ENCODE measurements around the gene STRN3. TPM values are rescaled to one million over a fixed set of nuclear protein-coding genes. Genes with fewer than 3 reads are reported as not detected.

The STRN3 gene
- total and polyA plus RNA-seq, 2 of the 8 experiments (the other 6 are each of a cell fraction or from before 2014, with no cell fraction given) = 8.7 to 38.1 TPM

DNA sequence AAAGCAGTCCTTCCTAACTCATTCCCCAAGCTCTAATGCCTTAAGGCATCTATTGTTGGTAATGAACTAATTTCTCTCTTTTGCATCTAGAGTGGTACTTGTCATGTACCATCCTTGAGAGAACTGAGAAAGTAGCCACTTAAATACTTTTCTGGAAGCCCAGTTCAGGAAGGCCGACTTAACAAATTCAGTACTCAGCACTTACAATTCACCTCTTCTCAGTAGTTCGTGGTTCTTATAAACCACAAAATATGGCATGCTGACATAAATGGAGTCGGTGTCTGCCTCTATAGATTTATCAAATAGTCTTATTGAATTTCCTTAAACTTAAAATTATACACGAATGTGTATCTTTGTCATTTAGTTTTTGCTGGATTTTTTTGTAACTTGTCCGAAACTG lies 161.2 kb downstream of the STRN3 start (continued):
- TF ChIP-seq, protein P1, sequence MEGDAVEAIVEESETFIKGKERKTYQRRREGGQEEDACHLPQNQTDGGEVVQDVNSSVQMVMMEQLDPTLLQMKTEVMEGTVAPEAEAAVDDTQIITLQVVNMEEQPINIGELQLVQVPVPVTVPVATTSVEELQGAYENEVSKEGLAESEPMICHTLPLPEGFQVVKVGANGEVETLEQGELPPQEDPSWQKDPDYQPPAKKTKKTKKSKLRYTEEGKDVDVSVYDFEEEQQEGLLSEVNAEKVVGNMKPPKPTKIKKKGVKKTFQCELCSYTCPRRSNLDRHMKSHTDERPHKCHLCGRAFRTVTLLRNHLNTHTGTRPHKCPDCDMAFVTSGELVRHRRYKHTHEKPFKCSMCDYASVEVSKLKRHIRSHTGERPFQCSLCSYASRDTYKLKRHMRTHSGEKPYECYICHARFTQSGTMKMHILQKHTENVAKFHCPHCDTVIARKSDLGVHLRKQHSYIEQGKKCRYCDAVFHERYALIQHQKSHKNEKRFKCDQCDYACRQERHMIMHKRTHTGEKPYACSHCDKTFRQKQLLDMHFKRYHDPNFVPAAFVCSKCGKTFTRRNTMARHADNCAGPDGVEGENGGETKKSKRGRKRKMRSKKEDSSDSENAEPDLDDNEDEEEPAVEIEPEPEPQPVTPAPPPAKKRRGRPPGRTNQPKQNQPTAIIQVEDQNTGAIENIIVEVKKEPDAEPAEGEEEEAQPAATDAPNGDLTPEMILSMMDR (IDR thresholded peaks at IDR 0.05; ENCODE audit: control extremely low read depth in 1 of 3, insufficient read depth in 1 of 3, low read depth in 1 of 3, low read length in 3 of 3) = no peak
- no peak for TF ChIP-seq CHD1 (IDR thresholded peaks at IDR 0.05; ENCODE audit: low read depth, low read length)

All from H1 (cell line).